GM12801 (cell line): ENCODE results near the gene MAN1C1.

Source experiments
- TF ChIP-seq, protein P1 (sequence below): IDR thresholded peaks from one replicate; pipeline ENCODE4 v1.5.1; 2011; ENCODE audit warnings: control low read depth; ENCODE audit not compliant: insufficient read length; ENCODE audit errors: extremely low read depth

MAN1C1 gene

DNA sequence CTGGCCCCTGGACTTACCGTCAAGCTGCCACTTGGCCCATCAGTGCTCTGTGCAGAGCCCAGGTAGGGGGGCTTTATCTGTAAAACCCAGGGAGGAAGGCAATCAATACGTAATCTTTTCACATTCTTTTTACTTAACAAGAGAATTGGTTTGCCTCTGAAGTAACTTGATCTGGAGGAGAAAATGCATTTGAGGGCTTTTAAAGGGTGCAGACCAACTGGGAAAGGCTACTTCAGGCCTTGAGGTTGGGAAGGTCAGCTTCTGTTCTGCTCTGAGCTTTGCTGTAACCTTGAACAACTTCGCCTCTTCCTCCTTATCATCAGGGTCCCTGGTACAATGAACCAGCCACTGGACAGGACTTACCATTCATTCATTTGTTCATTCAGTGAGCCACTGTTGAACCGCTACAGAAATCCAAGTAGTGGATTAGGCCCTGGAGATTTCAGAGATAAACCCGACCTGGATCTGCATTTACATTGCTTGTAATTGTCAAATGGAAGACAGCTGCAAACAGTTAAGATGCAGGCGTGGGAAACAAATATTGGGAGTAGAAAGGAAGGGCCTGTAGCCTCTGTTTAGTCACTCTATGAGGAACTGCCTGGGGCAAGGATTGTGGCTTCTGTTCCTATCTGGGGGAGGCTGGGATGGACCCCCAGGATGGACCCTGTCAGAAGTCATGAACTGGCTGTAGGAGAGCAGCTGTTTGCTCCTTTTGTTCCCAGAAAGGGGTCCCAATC, 90.9 kb downstream of the MAN1C1 start:
- TF ChIP-seq, protein P1, sequence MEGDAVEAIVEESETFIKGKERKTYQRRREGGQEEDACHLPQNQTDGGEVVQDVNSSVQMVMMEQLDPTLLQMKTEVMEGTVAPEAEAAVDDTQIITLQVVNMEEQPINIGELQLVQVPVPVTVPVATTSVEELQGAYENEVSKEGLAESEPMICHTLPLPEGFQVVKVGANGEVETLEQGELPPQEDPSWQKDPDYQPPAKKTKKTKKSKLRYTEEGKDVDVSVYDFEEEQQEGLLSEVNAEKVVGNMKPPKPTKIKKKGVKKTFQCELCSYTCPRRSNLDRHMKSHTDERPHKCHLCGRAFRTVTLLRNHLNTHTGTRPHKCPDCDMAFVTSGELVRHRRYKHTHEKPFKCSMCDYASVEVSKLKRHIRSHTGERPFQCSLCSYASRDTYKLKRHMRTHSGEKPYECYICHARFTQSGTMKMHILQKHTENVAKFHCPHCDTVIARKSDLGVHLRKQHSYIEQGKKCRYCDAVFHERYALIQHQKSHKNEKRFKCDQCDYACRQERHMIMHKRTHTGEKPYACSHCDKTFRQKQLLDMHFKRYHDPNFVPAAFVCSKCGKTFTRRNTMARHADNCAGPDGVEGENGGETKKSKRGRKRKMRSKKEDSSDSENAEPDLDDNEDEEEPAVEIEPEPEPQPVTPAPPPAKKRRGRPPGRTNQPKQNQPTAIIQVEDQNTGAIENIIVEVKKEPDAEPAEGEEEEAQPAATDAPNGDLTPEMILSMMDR: no peak

DNA sequence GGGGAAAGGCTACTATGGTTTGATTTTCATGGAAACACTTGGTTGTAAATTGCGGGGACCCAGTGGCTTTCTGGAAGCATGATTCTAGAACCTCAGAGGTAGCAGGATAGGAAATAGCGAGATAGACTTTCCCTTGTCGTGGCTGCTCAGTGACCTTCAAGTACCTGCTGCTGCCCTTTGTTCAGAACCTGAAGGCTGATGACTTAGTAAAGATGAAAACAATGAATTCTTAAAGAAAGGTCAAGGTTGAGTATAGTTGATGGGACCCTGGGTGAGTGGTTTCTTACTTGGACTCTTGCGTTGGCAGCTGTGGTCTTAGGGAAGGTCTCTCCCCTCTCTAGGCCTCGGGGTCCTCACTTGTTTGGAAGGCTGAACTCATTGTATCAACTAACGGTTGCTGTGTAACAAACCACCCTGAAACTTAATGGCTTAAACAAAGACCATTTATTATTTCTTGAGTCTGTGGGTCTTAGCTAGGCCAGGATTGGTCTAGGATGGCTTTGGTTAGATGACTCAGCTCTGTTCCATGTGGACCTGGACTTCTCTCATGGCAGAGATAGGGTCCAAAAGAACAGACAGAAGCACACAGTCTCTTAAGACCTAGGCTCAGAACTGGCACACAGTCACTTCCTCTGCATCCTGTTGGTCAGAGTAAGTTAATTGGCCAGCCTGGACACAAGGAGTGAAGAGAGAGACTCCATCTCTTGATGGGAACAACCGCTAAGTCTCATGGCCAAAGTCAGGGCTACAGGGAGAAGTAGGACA, 94.2 kb downstream of the MAN1C1 start:
- TF ChIP-seq, protein P1: no peak

DNA sequence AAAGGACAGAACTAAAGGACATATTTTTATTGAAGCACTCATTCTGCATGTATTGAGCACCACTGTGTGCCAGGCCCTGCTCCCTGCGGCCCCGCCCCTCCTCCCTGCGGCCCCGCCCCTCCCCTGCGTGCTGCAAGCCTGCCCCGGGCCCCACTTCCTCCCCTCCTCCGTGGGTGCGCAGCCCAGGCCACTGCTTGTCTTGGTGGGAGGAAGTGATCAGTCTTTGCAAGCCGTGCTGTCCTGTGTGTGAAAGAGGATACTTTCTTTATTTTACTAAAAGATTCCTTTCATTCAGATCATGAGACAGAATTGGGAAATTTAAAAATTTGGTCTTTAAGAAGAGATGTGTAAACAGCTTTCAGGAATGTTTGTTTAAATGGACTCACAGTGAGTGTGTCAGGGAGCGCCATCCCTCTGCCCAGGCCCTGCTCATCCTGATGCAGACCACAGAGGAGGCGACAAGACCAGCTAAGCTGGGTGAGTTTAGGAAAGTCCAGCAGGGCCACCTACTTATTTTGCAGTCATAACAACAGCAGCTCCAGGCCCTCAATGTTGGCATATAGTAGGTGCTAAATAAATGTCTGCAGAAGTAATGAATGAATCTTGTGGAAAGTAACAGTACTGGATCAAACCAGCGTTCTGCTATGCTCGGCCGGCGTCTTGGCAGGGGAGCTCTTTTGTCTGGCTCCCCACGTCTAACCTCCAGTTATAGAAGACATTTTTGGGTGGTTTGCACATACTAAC, 95.1 kb downstream of the MAN1C1 start:
- TF ChIP-seq, protein P1: no peak

DNA sequence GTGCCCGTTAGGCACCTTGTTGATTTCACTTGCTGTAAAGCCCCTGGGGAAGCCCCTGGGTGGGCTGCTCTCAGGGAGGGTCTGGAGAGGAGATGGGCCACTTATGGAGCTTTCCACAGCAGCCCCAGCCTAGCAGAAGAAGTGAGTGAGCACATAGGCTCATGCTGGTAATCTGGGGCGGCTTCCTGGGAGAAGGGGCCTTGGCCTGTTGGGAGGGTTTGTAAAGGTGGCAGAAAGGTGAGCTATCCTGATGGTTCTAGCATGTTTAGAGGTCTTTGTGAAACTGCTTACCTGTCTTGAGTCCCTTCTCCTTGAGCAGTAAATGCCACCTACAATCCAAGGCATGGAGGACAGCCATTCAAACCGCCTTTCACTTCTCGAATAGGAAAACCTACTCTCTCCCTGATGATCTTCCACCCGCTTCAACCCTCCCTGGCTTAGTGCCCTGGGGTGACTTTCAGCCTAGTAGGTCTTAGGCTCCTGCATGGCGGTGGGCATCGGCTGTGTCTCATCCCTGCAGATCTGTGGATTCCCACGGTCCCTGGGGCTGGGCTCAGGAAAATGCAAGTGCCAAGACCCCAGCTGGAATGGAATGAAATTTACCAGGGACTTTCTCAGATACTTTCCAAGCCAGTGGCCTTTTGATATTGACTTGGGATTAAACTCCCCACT, 95.8 kb downstream of the MAN1C1 start:
- TF ChIP-seq, protein P1: no peak

DNA sequence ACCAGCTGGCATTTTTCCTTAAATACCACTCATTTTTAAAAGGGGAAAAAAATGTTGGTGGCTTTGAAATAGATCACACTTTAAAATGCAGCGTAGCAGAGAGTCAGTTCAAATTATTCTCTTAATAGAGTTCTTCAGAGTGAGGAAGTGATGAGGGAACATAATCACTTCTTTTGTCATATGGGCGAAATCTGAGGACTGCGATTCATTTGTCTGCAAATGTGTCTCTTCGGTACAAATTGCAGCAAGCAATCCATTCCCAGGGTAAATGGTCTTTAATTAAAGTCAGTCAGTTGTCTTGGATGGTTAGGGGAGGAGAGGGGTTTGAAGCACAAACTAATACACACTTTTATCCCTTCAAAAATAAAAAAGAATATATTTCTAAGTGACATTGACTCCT, 97.4 kb downstream of the MAN1C1 start:
- TF ChIP-seq, protein P1: no peak

DNA sequence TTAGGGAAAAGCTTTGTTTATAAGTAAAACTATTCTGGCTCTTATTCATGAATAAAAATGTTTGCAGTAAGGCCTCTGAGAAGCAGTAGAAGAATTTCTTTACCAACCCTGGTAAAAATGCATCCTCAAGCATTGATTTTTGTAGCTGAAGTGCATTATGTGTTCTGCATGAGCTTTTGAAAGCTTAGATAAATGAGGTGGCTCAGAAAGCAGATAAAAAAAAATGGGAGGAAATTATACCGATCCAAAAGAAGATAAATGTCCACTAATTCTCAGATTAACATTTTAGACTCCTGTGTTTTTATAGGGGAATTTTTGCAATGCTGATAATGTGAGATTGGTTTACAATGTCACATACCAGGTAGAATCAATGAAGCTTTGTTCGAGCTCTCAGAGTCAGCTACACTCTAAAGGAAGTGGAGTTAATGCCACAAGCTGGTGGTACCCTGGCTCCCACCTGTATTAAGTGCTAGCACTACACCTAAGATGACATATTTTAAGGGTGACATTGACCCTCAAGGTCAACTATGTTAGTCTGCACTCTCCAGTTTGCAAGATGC, 97.9 kb downstream of the MAN1C1 start:
- TF ChIP-seq, protein P1: no peak

DNA sequence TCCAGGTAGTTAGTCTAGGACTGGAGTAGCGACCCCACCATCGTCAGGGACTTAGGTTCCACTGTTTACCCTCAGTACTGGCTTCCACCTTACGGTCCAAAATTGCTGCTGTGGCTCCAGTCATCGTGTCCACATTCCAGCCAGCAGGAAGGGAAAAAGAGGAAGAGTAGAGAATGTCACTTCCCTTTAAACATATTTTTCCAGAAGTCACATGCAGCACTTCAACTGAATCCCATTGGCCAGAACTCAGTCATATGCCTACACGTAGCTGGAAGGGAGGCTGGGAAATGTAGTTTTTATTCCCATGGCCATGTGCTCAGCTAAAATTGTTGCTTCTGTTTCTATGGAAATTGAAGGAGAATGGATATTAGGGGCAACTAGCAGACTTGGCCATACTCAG, 99.3 kb downstream of the MAN1C1 start:
- TF ChIP-seq, protein P1: no peak
